Measurements from ENCODE around the gene CFAP97.
A peak's percentile ranks its signal among the peaks of the same experiment; 100 is the strongest.

CFAP97 gene

DNA sequence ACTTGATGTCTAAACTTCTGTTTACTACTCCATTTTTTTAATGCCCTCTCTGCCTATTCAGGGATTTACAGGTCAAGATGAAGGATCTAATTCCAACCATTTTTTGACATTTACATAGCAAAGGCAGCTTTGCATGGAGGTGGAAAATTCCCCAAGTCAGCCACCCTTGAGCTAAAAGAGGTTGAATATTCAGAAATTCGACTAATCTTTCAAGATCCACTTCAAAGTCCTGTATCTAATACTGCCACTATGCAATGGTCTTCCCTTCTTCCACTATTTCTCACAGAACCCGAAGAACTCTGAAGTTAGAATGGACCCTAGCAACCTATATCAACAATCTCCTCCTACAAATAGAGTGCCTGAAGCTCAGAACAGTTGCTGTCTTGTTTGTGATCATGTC is 21.6 kb downstream of the CFAP97 start:
- DNase-seq (ENCODE audit: low spot score), result no peak
- TF ChIP-seq, protein P1, sequence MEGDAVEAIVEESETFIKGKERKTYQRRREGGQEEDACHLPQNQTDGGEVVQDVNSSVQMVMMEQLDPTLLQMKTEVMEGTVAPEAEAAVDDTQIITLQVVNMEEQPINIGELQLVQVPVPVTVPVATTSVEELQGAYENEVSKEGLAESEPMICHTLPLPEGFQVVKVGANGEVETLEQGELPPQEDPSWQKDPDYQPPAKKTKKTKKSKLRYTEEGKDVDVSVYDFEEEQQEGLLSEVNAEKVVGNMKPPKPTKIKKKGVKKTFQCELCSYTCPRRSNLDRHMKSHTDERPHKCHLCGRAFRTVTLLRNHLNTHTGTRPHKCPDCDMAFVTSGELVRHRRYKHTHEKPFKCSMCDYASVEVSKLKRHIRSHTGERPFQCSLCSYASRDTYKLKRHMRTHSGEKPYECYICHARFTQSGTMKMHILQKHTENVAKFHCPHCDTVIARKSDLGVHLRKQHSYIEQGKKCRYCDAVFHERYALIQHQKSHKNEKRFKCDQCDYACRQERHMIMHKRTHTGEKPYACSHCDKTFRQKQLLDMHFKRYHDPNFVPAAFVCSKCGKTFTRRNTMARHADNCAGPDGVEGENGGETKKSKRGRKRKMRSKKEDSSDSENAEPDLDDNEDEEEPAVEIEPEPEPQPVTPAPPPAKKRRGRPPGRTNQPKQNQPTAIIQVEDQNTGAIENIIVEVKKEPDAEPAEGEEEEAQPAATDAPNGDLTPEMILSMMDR (IDR thresholded peaks at IDR 0.05; ENCODE audit: extremely low read depth, missing control alignments), result no peak

DNA sequence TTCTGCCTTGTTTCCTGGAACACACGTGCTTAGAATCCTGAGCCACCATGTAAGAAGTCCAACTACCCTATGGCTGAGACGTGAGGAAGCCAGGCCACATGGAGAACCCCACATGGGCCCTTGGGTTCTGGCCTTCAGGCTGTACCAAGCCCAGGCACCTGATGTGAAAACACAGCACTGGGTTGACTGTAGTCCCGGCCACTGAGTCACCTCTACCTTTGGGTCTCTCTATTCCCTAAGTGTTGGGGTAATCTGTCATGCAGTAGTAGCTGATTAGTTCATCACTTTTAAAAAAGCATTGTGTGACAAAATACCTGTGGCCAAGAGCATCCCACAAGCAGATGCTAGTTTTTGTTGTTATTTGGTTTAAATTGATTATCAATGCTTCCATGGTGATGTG is 24.3 kb downstream of the CFAP97 start:
- TF ChIP-seq, protein P1 (IDR thresholded peaks at IDR 0.05; ENCODE audit: extremely low read depth, missing control alignments), result no peak
- no peak for DNase-seq (ENCODE audit: low spot score)

DNA sequence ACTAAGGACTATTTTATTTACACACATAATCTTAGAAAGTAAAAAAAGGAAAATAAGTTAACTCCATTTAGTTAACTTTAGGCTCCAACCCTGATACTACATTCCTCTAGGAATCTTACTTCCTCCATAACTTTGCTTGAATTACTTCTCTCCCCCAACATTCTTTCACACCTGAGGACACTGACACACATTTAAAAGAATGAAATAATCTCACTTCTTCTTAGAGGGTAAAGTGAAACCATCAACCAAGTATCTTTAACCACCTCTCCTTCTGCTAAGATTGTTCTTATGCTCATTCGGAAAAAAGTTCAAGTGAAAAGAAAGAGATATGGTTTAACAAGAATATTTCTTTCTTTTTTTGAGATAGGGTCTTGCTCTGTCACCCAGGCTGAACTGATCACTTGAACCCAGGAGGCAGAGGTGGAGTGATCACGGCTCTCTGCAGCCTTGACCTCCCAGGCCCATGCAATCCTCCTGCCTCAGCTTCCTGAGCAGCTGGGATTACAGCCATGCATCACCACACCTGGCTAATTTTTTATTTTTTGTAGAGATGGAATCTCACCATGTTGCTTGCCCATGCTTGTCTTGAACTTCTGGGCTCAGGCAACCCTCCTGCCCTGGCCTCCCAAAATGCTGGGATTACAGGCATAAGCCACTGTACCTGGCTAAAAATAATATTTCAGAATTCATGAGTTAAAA is 32.3 kb downstream of the CFAP97 start:
- DNase-seq (ENCODE audit: low spot score), result peak; percentile 25
- TF ChIP-seq, protein P1 (IDR thresholded peaks at IDR 0.05; ENCODE audit: extremely low read depth, missing control alignments), result no peak

DNA sequence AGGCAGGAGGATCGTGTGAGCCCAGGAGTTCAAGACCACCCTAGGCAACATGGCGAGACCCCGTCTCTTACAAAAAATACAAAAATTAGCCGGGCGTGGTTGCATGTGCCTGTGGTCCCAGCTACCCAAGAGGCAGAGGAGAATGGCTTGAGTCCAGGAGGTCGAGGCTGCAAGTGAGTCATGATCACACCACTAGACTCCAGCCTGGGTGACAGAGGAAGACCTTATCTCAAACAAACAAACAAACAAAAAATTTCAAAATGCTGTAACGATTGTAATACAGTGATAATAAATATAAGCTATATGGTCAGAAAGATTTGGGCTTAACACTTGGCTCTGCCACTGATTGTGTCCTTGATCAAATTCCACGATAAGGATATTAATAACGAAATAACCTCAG is 36.6 kb downstream of the CFAP97 start:
- DNase-seq (ENCODE audit: low spot score), result no peak
- TF ChIP-seq, protein P1 (IDR thresholded peaks at IDR 0.05; ENCODE audit: extremely low read depth, missing control alignments), result no peak

DNA sequence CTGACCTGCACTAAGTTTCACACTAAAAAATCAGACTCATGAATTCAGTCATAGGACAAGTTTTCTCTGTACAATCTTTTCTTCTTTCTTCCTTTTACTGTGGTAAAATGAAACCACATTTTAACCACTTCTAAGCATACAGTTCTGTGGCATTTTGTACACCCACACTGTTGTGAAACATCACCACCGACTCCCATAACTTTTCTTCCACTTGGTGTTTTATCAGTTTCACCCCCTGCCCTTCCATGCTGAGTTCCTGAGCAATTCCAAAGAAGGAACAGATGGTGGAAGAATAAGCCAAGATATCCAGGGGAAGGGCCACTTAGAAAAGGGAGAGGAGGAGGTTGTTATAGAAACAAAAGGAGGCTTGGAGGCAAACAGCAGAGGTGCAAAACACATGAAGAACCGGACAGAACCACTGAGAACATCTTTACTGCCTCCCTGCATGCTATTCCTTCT is 38.2 kb downstream of the CFAP97 start:
- peak; percentile 41 for DNase-seq (ENCODE audit: low spot score)
- TF ChIP-seq, protein P1 (IDR thresholded peaks at IDR 0.05; ENCODE audit: extremely low read depth, missing control alignments), result no peak

DNA sequence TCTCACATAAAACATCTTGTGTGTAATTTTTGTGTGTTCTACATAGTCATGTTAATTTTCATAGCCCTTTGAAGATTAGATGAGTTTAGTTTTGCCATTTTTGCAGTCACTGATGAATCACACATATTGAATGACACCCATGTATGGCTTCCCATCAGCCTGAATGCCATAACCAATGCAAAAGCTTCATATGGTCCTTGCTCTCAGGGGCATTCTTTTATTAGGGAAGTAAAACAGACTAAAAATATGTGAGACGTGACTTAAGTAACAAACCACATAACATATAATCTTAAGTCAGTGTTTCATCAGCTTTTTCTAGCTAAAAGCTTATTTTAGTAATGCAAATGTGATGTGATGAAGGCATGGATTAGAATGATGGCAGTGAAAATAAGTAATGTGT is 52.5 kb downstream of the CFAP97 start:
- TF ChIP-seq, protein P1 (IDR thresholded peaks at IDR 0.05; ENCODE audit: extremely low read depth, missing control alignments), result no peak

DNA sequence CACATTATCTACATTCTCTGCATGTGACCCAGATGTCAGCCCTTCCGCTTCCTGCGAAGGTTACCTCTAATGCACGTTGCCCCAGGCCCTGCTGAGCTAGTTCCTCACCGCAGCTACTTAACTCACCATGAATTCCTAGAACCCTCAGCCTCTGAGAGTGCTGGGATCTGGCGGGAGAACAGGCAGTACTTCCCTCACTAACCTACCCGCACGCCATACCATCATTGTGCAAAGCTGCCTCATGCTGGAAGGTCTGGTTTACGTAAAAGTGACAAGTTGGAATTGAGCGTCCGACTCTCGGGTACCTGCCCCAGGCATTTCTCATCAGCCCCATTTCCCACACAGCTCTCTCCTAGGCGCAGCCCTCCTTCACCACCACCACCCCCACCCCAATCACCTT is 54.4 kb downstream of the CFAP97 start:
- no peak for DNase-seq (ENCODE audit: low spot score)
- TF ChIP-seq, protein P1 (IDR thresholded peaks at IDR 0.05; ENCODE audit: extremely low read depth, missing control alignments), result no peak

More for the DNA sequence above, 52.5 kb downstream of the CFAP97 start:
- DNase-seq (ENCODE audit: low spot score), result no peak

Measured in GM20000 (cell line).